GM18907 (cell line): ENCODE results near the gene MAS1.
A peak's percentile ranks its signal among the peaks of the same experiment; 100 is the strongest.
"Not testable (repeated sequence)": the region's sequence is repeated elsewhere in the genome, so short reads cannot be mapped to it uniquely, and the experiment has no call there.

Experiments
- ATAC-seq: cut with Tn5 transposase; IDR thresholded peaks from one replicate; pipeline ENCODE4 v1.9.1; 2021; ENCODE audit warnings: mild to moderate bottlenecking, moderate library complexity; ENCODE audit not compliant: unreplicated experiment

Gene MAS1

DNA sequence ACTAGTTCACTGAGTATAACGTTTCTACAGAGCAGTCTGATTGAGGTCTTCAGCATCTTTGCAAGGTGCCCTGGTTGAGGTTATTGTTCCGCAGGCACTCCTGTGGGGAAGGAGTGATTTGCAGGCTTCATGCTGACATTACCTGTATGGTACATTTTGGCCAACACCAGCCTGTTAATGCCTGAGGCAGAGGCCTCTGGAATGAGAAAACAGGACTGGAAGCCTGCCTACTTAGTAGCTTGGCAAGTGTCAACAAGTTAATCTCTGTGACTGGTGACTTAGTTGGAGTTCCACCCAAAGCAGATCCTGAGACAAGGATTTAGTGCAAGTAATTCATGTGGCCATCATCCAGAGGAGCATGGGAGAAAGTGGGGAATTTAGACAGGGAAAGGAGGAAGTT, 24.6 kb downstream of the MAS1 start:
- no peak for ATAC-seq

DNA sequence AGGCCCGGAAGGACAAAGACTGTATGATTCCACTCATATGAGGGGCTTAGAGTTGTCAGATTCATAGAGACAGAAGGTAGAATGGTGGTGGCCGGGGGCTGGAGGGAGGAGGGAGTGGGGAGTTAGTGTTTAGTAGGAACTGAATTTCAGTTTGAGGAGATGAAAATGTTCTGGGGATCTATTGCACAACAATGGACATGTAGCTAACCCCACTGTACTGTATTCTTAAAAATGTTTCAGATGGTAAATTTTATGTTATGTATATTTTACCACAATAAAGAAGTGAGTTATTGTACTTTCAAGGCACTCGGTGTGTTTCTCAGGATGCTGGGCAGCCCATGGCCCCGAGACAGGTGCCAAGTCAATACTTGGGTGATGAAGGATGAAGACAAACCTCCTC, 25.4 kb downstream of the MAS1 start:
- no peak for ATAC-seq

DNA sequence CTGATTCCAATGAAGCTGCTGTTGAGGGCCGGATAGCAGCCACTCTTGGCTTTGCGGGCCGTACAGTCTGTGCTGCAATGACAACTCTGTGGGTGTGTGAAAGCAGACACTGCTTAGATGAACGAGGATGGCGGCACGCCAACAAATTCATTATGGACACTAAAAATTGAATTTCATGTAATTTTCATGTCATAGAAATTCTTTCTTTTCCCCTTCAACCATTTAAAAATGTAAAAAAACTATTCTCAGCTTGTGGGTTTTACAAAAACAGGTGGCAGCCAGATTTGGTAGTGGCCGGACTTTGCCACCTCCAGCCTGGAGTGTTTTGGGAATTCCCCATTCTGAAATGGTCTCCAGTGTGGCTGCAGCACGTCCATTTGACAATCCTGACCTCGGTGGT, 26.0 kb downstream of the MAS1 start:
- ATAC-seq = no peak

DNA sequence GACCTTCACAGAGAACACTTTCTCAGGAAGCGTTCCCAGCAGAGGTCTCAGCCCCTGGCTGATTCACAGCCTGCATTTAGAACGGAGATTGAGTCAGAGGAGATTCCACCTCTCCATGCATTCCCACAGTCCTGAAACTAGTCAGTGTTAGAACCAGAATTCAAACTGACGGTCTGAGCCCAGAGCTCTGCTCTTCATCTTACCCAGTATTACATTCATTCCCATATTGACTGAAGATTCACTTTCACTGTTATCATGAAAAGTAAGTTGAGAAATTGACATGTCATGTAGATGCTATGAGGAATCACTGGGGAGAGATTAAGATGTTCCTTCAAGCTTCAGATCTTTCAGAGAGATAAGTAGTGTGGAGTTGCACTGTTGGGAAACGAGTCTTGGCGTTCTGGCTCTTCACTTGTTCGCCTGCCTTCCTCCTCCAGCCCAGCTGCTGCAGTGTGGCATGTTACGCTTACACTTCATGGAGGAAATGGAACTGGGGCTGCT, 28.3 kb downstream of the MAS1 start:
- ATAC-seq = no peak

- no peak for ATAC-seq
These were observed 29.0 kb downstream of the MAS1 start for GRCh38 chr6:159919800-159920199.

- not testable (repeated sequence) for ATAC-seq
These were observed 33.4 kb downstream of the MAS1 start for GRCh38 chr6:159924150-159924549.

DNA sequence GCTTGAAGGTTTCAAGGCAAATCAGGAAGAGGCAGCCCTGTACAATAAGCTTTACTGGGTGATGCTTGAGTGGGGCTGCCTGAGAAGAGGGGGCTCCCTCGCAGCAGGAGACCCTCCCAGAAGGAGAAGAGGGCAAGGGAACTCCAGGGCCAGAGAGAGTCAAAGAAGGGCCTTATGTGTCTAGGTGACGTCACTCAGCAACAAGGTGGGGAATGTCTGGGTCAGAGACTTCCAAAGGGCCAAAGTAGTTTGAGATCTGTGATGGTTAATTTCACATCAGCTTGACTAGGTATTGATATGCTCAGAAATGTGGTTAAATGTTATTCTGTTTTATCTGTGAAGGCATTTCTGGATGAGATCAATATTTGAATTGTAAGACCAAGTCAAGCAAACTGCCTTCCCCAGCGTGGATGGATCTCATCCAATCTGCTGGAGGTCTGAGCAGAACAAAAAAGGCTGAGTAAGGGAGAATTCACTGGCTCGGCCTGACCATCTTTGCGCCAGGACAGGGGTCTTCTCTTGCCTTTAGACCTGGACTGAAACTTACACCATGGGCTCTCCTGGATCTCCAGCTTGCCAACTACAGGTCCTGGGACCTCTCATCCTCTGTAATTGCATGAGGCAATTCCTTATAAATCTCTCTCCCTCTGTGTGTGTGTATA, 35.9 kb downstream of the MAS1 start:
- no peak for ATAC-seq

DNA sequence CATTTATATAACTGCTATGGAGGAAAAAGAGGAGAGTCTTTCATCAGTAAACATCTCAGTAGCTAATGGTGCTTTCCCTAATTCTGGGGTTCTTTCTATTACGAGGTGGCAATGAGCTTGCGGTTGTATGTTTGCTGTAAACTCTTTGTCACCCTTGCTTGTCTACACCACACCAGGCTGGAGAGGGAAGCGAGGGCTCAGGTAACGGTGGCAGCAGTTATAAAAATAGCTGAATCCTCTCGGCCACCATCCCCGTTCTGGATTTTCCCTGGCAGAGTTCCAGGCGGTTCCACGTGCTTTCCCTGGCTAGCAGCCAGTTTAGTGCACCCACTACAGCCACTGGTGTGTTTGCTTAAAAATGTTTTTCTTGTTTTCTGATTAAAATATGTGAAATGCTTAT, 39.0 kb downstream of the MAS1 start:
- peak; percentile 52 for ATAC-seq

DNA sequence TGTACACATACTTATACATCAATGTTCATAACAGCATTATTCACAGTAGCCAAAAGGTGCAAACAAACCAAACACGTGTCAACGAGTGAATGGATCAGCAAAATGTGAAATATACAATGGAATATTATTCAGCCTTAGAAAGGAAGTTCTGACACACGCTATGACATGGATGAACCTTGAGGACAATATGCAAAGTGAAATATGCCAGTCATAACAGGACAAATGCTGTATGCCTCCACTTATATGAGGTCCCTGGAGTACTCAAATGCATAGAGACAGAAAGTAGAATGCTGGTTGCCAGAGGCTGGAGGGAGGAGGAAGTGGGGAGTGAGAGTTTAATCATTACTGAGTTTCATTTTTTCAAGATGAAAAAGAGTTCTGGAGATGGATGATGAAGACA, 40.3 kb downstream of the MAS1 start:
- peak; percentile 94 for ATAC-seq

- peak; percentile 10 for ATAC-seq
These were observed 41.1 kb downstream of the MAS1 start for GRCh38 chr6:159931846-159932245.

- no peak for ATAC-seq
These were observed 42.3 kb downstream of the MAS1 start for GRCh38 chr6:159933077-159933476.

DNA sequence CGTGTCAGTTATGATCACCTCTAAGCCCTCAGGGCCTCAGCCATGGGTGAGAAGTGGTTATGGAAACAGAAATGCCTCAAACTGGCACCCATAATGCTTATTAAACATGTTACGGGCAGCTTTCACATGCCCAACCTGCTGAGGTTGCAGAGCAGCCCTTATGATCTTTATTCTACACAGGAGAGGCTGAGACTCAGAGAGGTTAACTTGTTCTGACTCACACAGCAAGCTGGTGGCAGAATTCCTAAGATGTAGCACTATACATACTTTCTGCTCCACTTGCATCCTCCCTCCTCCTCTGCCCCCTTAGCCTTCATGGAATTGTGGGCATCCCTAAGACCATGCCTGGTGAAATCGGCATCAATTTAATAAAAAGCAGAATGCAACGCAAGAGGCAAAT, 43.4 kb downstream of the MAS1 start:
- no peak for ATAC-seq

DNA sequence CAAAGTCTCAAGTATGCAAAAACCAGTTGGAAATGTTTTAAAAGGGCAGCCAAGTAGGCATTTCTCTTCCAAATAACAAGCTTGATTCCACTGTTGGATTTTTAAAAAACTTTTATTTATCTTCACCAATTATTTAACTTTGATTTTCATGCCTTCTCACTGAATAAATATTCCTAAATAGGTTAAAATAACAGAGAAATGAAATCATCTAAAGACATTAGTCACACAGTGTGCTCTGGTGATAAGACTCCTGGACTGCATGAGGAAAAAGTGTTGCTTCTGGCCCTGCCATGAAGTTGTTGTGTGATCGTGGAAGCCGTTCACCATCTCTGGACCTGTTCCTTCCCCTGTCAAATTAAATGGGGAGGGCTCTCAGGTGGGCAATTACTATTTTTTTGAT, 44.3 kb downstream of the MAS1 start:
- no peak for ATAC-seq

GRCh38 chr6:159935633-159936032, 44.8 kb downstream of the MAS1 start:
- ATAC-seq = no peak

DNA sequence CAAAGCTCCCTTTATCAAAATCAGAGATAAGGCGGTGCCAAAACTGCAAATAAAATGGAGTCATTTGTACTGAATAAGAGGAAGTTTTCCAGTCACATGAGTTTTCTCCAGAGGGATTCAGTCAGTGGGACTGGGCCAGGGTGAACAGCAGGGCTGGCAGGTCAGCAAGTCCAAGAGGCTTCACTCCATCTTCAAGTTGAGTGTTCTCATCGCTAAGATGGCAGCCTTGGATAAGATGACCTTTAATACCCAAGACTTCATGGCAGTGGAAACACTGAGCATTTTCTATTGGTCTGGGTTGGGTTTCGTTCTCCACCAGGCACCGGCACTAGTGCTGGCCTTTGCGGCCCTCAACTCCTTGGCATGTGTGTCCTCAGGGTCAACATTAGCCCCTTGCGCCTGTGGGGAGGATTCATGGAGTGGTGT, 48.8 kb downstream of the MAS1 start:
- no peak for ATAC-seq
